Epithelial cell of proximal tubule (primary cell): ENCODE data around the gene TMEM179. TPM values are rescaled to one million over a fixed set of nuclear protein-coding genes. Genes with fewer than 3 reads are reported as not detected.
"Not testable (repeated sequence)": the region's sequence is repeated elsewhere in the genome, so short reads cannot be mapped to it uniquely, and the experiment has no call there.

ENCODE experiments used
- DNase-seq: peaks from one replicate; pipeline ENCODE4 v3.0.0-alpha.2; 2011; ENCODE audit warnings: low read depth
- H3K4me3 ChIP-seq: 2 replicates; pipeline ENCODE4 v1.5.1; 2011; ENCODE audit warnings: low read depth, mild to moderate bottlenecking, low read length
- total RNA-seq: library from RNA; depleted of rRNA; stranded (reverse); fragments of >200 nt; gene quantifications from 2 replicates; pipeline ENCODE4 v1.2.3, GENCODE V29; 2015
- TF ChIP-seq, protein P1 (sequence below): conservative IDR thresholded peaks from 2 replicates; pipeline ENCODE4 v1.5.1; 2012; ENCODE audit warnings: low read depth, mild to moderate bottlenecking, low read length

The TMEM179 gene
- total RNA-seq = not detected in 2 replicates

DNA sequence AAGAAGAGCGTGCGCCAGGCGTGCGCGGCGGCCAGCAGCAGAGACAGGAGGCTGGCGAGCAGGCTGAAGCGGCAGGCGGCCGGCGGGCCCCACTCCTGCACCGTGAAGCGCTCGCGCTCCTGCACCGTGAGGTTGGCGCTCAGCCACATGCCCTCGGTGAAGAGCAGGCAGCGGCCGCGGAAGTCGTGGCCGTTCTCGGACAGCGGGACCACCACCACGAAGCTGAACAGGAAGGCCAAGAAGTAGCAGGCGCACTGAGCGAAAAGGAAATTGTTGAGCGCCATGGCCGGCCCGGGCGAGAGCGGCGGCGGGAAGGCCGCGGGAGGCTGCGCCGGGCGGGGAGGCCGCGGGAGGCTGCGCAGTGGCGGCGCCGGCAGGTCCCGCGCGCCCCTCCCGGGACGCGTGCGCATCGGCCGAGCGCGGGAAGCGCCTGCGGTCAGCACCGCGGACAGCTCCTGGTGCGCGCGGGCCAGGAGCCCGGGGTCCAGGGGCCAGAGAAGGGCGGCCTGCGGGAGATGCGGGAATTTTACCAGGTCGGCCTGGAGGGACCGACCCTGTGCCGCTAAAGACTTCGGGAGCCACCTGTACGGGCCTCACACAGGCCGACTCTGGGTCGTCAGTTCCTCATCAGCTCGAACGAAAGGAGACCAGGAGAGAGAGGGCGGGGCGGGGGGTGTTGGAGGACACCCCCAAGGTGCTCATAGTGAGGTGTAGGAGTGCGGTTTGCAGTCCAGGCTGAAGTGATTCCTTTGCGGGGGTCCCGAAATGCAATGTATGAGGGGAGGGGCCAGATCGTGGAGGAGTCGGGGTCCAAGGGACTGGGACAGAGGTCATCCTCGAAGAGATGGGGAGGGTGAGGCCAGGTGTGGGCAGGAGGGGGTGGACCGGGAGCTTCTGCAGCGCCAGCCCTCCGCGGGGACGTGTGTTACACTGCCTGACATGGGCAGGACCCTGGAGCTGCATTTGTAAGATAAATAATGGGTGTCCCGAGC lies at the start of gene TMEM179:
Gene TMEM179 (minus strand): TSS at position 315 of the 992 bp plus-strand sequence. CDS start 31 bp downstream, at position 284.
- TF ChIP-seq, protein P1, sequence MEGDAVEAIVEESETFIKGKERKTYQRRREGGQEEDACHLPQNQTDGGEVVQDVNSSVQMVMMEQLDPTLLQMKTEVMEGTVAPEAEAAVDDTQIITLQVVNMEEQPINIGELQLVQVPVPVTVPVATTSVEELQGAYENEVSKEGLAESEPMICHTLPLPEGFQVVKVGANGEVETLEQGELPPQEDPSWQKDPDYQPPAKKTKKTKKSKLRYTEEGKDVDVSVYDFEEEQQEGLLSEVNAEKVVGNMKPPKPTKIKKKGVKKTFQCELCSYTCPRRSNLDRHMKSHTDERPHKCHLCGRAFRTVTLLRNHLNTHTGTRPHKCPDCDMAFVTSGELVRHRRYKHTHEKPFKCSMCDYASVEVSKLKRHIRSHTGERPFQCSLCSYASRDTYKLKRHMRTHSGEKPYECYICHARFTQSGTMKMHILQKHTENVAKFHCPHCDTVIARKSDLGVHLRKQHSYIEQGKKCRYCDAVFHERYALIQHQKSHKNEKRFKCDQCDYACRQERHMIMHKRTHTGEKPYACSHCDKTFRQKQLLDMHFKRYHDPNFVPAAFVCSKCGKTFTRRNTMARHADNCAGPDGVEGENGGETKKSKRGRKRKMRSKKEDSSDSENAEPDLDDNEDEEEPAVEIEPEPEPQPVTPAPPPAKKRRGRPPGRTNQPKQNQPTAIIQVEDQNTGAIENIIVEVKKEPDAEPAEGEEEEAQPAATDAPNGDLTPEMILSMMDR = no peak
- H3K4me3 ChIP-seq = no peak within 1 kb of the TSS
- DNase-seq = no peak

DNA sequence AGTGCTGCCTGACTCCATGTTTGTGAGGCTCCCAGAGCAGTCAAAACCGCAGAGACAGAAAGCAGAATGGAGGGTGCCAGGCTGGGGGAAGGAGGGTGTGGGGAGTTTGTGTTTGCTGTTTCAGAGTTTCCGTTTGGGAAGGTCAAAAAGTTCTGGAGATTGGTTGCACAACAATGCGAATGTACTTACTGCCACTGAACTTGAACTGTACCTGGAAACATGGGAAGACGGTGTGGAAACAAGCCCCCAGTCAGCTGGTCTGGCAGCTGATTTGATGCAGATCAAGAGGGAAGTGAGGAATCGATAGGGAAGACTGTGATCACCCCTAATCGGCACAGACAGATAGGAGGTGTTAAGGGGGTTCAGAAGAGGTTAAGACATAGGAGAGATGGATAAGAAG lies 49.5 kb upstream of the TMEM179 start:
- H3K4me3 ChIP-seq = no peak overlapping the region
- no peak for DNase-seq
- TF ChIP-seq, protein P1 = no peak

DNA sequence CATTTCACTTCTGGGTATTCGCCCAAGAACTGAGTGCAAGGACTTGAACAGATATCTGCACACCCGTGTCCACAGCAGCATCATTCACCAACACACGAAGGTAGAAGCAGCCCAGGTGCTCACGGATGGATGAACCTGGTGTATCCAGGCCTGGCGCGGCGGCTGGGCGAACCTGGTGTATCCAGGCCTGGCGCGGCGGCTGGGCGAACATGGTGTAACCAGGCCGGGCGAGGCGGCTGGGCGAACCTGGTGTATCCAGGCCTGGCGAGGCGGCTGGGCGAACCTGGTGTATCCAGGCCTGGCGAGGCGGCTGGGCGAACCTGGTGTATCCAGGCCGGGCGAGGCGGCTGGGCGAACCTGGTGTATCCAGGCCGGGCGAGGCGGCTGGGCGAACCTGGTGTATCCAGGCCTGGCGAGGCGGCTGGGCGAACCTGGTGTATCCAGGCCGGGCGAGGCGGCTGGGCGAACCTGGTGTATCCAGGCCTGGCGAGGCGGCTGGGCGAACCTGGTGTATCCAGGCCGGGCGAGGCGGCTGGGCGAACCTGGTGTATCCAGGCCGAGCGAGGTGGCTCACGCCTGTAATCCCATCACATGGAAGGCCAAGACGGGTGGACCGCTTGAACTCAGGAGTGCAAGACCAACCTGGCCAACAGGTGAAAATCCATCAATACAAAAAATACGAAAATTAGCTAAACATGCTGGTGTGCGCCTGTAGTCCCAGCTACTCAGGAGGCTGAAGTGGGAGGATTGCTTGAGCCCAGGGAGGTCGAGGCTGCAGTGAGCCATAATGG lies 48.8 kb upstream of the TMEM179 start:
- DNase-seq, H3K4me3 ChIP-seq: not testable (repeated sequence)

- no peak for DNase-seq
- H3K4me3 ChIP-seq = no peak overlapping the region
- TF ChIP-seq, protein P1 = no peak
Observed at GRCh38 chr14:104652386-104652785, 47.8 kb upstream of the TMEM179 start.

- TF ChIP-seq, protein P1 = no peak
Observed at GRCh38 chr14:104651876-104652260, 47.3 kb upstream of the TMEM179 start.

DNA sequence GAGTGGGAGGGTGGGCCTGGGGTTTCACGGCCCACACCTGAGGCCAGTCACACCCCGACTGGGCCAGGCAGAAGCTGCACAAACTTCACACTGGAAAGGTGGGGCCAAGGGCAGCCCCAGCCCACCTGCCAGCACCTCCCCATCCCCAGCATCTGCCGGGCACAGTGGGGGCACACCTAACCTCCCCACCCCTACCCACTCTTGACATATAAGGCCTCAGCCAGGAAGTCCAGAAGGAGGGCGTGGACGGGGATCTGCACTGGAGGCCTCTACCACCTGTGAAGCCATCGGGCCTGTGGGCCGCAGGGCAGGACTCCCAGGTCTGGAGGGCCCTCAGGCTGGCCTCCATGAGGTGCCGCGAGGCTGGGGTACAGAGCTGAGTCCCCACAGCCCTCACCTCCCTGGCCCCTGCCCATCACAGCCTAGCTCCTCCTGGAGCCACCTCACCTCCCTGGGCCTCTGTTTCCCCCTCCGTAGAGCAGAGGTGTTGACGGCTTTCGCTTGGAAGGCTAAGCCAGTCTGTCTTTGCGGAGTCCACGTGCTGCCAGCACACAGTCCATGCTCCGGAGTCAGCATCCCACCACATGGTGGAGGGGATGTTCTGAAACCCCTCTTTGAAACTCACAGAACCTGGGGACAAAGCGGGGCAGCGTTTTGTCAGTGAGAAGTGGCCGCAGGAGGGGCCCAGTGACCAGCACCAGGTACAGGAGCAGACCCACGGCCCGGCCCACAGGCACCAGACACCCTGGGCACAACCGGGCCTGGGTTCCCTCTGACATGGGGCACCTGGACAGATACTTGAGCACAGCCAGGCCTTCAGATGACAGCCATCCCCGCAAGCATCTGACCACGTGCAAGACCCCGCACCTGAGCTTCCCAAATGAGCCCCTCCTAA lies 46.7 kb upstream of the TMEM179 start:
- DNase-seq = no peak
- no peak overlapping the region for H3K4me3 ChIP-seq
- TF ChIP-seq, protein P1 = no peak

More at GRCh38 chr14:104651876-104652260, 47.3 kb upstream of the TMEM179 start:
- H3K4me3 ChIP-seq = no peak overlapping the region
- DNase-seq = no peak
